GM19397 (cell line): Measurements from ENCODE around the gene CORO7.
"Not testable (repeated sequence)": the region's sequence is repeated elsewhere in the genome, so short reads cannot be mapped to it uniquely, and the experiment has no call there.

Experiments used
- ATAC-seq: cut with Tn5 transposase; IDR thresholded peaks from one replicate; pipeline ENCODE4 v1.9.1; 2021; ENCODE audit warnings: mild to moderate bottlenecking, moderate library complexity; ENCODE audit not compliant: unreplicated experiment

Gene CORO7

DNA sequence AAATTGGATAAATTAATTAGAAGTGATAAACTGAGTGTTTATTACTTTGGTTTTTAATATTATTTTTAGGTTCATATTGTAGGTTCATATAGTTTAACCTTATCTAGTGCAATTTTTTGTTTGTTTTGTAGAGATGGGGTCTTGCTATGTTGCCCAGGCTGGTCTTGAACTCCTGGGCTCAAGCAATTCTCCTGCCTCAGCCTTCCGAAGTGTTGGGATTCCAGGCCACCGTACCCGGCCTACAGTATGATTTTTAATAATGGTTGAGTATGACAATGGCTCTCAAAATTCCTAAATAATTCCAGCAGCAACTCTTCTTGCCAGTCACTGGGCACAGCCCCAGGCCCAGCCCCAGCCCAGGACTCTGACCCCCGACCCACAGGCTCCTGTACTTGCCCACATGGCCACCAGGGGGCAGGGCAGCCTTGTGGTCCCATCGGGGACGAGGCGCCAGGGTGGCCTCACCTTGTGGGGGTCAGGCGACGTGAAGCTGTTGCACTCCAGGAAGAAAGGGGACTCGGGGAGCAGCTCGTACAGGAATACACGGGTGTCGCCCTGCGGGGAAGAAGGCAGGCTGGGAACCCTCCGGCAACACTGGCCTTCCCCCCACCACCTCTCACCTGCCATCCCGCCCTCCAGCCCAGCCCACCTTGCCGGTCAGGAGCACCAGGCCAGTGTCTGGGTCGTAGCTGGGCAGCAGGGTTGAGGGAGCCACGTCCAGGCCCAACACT, 57.4 kb downstream of the CORO7 start:
- no peak for ATAC-seq

DNA sequence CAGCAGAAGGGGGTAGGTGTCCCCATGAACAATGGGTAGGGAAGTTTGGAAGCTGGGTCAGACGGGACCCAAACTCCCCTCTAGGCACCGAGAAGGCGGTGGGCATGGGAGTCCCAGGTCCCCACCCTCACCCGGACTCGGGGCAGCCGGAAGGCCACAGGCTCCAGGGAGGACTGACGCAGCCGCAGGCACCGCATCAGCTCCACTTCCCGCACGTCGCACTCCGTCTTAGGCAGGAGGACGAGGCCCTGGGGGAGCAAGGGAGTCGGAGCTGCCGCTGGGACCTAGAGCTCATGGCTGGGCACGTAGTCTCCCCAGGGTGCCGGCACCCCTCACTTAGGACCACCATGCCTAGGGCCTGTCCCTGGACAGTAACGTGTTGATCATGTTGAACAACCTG, 58.2 kb downstream of the CORO7 start:
- ATAC-seq: no peak

DNA sequence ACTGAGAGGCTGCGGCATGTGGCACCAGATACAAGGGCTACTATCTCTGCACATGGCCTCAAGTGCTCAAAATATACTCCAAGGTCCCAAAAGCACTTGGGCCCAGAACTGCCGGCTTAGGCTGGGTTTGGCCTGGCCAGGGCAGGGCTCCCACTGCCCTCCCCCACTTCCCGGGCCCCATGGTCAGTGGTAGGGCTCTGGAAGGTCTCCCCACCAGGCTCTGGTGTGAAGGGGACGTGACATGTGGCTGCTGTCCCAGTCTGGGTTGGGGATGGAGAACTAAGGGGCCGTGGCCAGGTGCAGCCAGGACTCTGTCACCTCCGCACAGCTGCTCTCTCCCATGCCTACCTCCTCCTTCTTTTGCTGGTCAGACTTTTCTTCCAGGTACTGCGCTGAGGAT, 59.6 kb downstream of the CORO7 start:
- ATAC-seq: no peak

DNA sequence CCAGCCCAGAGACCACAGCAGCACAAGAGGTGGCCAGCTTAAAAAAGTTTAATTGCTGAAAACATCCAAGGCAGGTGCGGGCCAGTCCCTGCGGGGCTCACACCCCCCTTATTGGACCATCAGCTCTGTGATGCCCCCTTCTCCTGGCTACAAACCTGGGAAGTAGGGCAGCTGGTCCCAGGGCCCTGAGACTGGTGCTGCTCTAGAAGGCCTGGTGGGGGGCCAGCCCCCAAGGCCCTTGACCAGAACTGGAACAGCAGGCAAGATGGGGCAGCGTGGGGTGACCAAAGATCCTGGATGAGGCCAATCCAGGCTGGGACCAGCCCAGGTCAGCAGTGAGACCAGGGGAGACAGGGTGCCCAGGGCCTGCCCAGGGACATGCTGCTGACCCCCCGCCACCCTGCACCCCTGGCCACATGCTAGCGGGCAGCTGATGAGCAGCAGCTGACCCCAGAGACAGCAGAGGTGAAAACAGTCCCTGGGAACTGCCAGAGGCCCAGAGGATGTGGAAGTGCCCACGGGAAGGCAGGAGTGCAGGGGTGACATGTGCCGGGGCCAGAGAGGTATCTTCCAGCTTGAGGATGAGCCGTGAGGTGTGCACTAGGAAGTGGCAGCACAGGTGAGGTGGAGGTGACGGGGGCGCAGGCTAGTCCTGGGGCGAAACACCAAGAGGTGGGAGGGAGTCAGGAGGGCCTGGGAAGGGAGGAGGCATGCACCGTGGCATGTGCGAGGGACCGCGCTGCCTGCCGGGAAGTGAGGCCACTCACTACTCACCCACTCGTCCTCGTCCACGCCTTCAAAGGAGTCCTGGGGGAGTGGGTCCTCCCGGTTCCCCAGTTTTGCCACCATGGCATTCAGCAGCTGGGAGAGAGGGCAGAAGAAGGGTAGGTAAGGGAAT, 61.6 kb downstream of the CORO7 start:
- no peak for ATAC-seq

- no peak for ATAC-seq
Observed at GRCh38 chr16:4353675-4354074, 62.7 kb downstream of the CORO7 start.

DNA sequence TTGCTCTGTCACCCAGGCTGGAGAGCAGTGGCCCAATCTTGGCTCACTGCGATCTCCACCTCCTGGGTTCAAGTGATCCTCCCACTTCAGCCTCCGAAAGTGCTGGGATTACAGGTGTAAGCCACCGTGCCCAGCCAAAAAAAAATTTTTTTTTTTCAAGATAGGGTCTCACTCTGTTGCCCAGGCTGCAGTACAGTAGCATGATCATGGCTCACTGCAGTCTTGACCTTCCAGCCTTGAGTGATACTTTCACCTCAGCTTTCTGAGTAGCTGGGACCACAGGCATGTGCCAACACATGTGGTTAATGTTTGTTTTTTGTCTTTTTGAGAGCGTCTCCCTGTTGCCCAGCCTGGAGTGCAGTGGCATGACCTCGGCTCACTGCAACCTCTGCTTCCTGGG, 63.6 kb downstream of the CORO7 start:
- no peak for ATAC-seq

DNA sequence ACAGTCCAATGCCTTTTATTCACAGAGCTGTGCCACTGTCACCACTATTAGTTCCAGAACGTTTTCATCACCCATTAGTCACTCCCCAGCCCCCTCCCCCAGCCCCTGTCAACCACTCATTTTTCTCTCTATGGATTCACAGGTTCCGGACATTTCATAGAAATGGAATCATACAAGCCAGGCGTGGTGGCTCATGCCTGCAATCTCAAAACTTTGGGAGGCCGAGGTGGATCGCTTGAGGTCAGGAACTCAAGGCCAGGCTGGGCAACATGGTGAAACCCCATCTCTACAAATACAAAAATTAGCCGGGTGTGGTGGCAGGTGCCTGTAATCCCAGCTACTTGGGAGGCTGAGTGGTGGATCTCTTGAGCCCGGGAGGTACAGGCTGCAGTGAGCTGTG, 64.5 kb downstream of the CORO7 start:
- no peak for ATAC-seq

GRCh38 chr16:4350787-4351659, 65.4 kb downstream of the CORO7 start, which contains the start of gene PAM16:
PAM16 (minus strand) TSS chr16:4351321; CDS start chr16:4351234, 87 bp downstream.
- ATAC-seq: peak; percentile 89

- no peak for ATAC-seq
Observed at GRCh38 chr16:4350365-4350786, 66.0 kb downstream of the CORO7 start.

DNA sequence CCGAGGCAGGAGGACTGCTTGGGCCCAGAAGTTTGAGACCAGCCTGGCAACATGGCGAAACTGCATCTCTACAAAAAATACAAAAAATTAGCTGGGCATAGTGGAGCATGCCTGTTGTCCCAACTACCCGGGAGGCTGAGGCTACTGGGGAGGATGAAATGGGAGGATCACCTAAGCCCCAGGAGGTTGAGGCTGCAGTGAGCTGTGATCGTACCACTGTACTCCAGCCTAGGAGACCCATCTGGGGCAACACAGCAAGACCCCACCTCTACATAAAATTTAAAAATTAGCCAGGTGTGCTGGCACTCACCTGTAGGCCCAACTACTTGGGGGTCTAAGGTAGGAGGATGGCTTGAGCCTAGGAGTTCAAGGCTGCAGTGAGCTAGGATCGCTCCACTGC, 67.1 kb downstream of the CORO7 start:
- ATAC-seq: no peak

GRCh38 chr16:4347765-4348509, 68.5 kb downstream of the CORO7 start:
- no peak for ATAC-seq

DNA sequence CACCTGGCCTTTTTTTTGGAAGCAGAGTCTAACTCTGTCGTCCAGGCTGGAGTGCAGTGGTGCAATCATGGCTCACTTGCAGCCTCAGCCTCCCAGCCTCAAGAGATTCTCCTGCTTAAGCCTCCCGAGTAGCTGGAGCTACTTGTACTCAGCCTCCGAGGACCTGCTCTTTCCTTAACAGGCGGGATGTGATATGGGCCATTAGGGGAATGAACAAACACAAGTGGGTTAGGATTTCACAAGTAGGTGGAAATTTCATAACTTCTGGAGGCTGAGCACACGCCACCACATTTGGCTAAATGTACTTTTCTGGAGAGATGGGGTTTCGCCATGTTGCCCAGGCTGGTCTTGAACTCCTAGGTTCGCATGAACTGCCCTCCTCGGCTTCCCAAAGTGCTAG, 69.4 kb downstream of the CORO7 start:
- ATAC-seq: no peak

GRCh38 chr16:4345836-4346781, 70.3 kb downstream of the CORO7 start:
- no peak for ATAC-seq

GRCh38 chr16:4344983-4345835, 71.2 kb downstream of the CORO7 start:
- ATAC-seq: no peak

GRCh38 chr16:4344300-4344982, 72.0 kb downstream of the CORO7 start:
- not testable (repeated sequence) for ATAC-seq

GRCh38 chr16:4342866-4343744, 73.3 kb downstream of the CORO7 start:
- ATAC-seq: no peak

DNA sequence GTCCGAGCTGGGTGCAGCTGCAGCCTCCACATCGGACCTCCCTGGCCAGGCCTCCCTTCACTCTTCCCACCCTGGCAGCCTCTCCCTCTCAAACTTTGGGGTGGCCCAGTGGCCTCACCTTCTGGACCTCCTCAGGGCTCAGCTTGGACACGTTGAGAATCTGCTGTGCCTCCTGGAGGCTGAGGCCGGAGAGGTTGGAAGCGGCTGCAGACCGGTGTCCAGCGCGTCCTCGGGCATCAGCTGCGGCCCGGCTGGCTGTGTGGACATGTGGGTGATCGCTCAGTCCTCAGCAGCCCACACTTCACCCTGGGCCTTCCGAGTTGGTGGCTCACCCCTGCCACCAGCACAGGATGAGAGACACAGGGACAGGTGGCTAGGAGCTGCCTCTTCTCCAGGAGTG, 75.1 kb downstream of the CORO7 start:
- ATAC-seq: no peak
